ENCODE measurements around the gene OR4K17. TPM values are rescaled to one million over a fixed set of nuclear protein-coding genes. Genes with fewer than 3 reads are reported as not detected.
"Not testable (repeated sequence)": the region's sequence is repeated elsewhere in the genome, so short reads cannot be mapped to it uniquely, and the experiment has no call there.

Gene OR4K17
- total RNA-seq, 4 donors from 2014 or later = not detected

- Histone ChIP-seq H3K36me3 (no peaks in the 10 kb centered on the region), H3K27ac (no peak overlapping the region), H3K9me3 (peaks cover 0 to 10% (median 0%) of the 10 kb centered on the region in 3 donors), H3K27me3 (no peaks in the 10 kb centered on the region), H3K4me3 (no peak overlapping the region), H3K4me1 (no peaks in the 10 kb centered on the region)
- intact Hi-C loops (cut with DNase I) = no loop called here
- DNase-seq = no peak
- TF ChIP-seq POLR2A (IDR thresholded peaks at IDR 0.05) = no peak
- TF ChIP-seq, protein P1, sequence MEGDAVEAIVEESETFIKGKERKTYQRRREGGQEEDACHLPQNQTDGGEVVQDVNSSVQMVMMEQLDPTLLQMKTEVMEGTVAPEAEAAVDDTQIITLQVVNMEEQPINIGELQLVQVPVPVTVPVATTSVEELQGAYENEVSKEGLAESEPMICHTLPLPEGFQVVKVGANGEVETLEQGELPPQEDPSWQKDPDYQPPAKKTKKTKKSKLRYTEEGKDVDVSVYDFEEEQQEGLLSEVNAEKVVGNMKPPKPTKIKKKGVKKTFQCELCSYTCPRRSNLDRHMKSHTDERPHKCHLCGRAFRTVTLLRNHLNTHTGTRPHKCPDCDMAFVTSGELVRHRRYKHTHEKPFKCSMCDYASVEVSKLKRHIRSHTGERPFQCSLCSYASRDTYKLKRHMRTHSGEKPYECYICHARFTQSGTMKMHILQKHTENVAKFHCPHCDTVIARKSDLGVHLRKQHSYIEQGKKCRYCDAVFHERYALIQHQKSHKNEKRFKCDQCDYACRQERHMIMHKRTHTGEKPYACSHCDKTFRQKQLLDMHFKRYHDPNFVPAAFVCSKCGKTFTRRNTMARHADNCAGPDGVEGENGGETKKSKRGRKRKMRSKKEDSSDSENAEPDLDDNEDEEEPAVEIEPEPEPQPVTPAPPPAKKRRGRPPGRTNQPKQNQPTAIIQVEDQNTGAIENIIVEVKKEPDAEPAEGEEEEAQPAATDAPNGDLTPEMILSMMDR (IDR thresholded peaks at IDR 0.05) = no peak
These were observed 53.9 kb downstream of the OR4K17 start for GRCh38 chr14:20164462-20164861.

- no peak overlapping the region for H3K4me3 ChIP-seq
These were observed 56.6 kb downstream of the OR4K17 start for GRCh38 chr14:20167091-20167490.

DNA sequence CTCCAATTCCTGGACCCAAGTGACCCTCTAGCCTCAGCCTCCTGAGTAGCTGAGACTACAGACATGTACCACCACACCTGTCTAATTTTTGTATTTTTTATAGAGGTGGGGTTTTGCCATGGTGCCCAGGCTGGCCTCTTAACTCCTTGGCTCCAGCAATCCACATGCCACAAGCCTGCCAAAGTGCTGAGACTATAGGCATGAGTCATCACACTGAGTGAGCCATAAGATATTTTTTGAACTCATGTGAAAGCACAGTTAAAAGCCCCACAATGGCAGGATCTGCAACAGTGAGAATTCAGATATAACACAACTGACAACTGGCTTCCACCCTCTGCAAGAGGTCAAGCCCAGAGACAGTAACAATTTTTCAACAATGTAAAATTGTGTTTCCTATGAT is 59.3 kb downstream of the OR4K17 start:
- H3K27me3 ChIP-seq; H3K4me3 ChIP-seq; H3K36me3 ChIP-seq; H3K4me1 ChIP-seq; DNase-seq; H3K9me3 ChIP-seq; H3K27ac ChIP-seq; intact Hi-C loops (cut with DNase I): not testable (repeated sequence)

More at GRCh38 chr14:20167091-20167490, 56.6 kb downstream of the OR4K17 start:
- no peaks in the 10 kb centered on the region for H3K4me1 ChIP-seq
- TF ChIP-seq POLR2A (IDR thresholded peaks at IDR 0.05) = no peak
- TF ChIP-seq, protein P1 (IDR thresholded peaks at IDR 0.05) = no peak
- DNase-seq = no peak
- no peak overlapping the region for H3K27ac ChIP-seq
- intact Hi-C loops (cut with DNase I) = no loop called here
- peaks cover 0 to 10% (median 0%) of the 10 kb centered on the region in 3 donors for H3K9me3 ChIP-seq
- no peaks in the 10 kb centered on the region for H3K36me3 ChIP-seq
- H3K27me3 ChIP-seq = no peaks in the 10 kb centered on the region

Small RNA genes within 50 kb of the gene (small RNA-seq; reads per million reads assigned to genes)
- gene RNA5SP380 = 0 reads per million in 4 donors

Other genes with a start within 250 kb of the OR4K17 start
- gene OR4K2, start 235.6 kb upstream of the OR4K17 start, total RNA-seq = not detected
- gene OR4K5, start 190.1 kb upstream of the OR4K17 start, total RNA-seq = not detected
- gene OR4K1, start 179.8 kb upstream of the OR4K17 start, total RNA-seq = not detected
- gene OR4K15, start 135.1 kb upstream of the OR4K17 start, total RNA-seq = not detected
- gene OR4Q2, start 108.6 kb upstream of the OR4K17 start, total RNA-seq = not detected
- gene OR4K14, start 91.4 kb upstream of the OR4K17 start, total RNA-seq = not detected
- not detected for gene OR4K13, start 74.7 kb upstream of the OR4K17 start, total RNA-seq
- gene OR4L1, start 50.7 kb upstream of the OR4K17 start, total RNA-seq = not detected
- not detected for gene OR4N5, start 28.1 kb downstream of the OR4K17 start, total RNA-seq
- gene OR11G2, start 80.2 kb downstream of the OR4K17 start, total RNA-seq = not detected
- not detected for gene OR11H6, start 113.0 kb downstream of the OR4K17 start, total RNA-seq
- not detected for gene OR11H7, start 118.2 kb downstream of the OR4K17 start, total RNA-seq
- not detected for gene OR11H4, start 128.5 kb downstream of the OR4K17 start, total RNA-seq
- 10 to 100 TPM in 1 of 4 donors, 1 to 10 TPM in 3; 3.9 to 11.8 (median 6.7) TPM for gene TTC5, start 195.2 kb downstream of the OR4K17 start, total RNA-seq
- 10 to 100 TPM in 3 of 4 donors, 1 to 10 TPM in 1; 7.6 to 68.1 (median 33.4) TPM for gene CCNB1IP1, start 222.5 kb downstream of the OR4K17 start, total RNA-seq
- gene PARP2, start 232.9 kb downstream of the OR4K17 start, total RNA-seq = 10 to 100 TPM in 3 of 4 donors, 1 to 10 TPM in 1; 5.0 to 20.3 (median 11.7) TPM

Measured in esophagus squamous epithelium (tissue), 5 donors.